Prostate gland (tissue), 2 donors: ENCODE data around the gene NOX5.

ENCODE experiments used
- CTCF ChIP-seq, 4 experiments: fragments of 200-600 bp in 2 of 4; fragments of 450-650 bp in 2 of 4; sonication (generic) in 2 of 4; IDR thresholded peaks; 1 replicate in 3 of 4; 2 replicates in 1 of 4; pipeline ENCODE4 v1.5.1; 2016 to 2019; ENCODE audit warnings: antibody characterized with exemption in 4 of 4, mild to moderate bottlenecking in 2 of 4, moderate library complexity in 2 of 4
- POLR2AphosphoS5 ChIP-seq: sonication (generic); formaldehyde crosslinking; IDR thresholded peaks from one replicate; pipeline ENCODE4 v1.6.1; 2017; ENCODE audit warnings: antibody characterized with exemption

- TF ChIP-seq POLR2AphosphoS5 (no peak), CTCF (IDR thresholded peaks at IDR 0.05) (no peak)
Measured at GRCh38 chr15:68993276-68993675, 21.2 kb upstream of the NOX5 start.
